Putamen (tissue), 1 donor: ENCODE measurements around the gene KLC3.
"Not testable (repeated sequence)": the region's sequence is repeated elsewhere in the genome, so short reads cannot be mapped to it uniquely, and the experiment has no call there.

ENCODE experiments used
- DNase-seq: peaks from one replicate; pipeline ENCODE4 v3.0.0-alpha.2; 2016; ENCODE audit warnings: low spot score

Gene KLC3

DNA sequence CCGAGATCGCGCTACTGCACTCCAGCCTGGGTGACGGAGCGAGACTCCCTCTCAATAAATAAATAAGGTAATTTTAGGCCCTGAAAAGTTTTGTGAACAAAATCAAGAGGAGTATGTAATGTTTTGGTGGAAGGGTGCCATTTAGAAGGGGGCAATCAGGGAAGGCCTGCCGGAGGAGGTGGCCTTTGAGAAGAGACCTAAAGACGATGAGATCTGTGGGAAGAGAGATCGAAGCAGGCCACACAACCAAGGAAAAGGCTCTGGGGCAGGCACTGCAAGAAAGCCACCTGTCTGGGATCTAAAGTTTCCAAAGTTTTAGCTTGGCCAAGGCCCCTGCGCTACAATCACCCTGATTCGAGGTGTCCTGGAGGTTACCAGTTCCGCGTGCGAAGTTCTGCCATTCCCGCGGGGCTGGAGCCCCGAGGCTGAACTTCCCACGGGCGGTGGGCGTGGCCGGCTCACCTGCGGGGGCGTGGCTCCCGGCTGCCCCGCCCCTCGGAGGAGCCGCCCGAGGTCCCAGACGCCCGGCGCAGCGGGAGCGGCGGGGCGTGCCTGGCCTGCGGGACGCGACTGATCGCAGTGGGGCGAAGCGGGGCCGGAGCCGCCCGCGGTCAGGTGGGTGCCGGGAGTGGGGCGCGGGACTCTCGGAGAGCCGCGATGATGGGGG, at the start of gene KLC3:
Gene KLC3, plus strand, starts transcription at position 519 of the 667 bp plus-strand sequence. CDS start 4,792 bp downstream, outside the sequence.
- no peak for DNase-seq

DNA sequence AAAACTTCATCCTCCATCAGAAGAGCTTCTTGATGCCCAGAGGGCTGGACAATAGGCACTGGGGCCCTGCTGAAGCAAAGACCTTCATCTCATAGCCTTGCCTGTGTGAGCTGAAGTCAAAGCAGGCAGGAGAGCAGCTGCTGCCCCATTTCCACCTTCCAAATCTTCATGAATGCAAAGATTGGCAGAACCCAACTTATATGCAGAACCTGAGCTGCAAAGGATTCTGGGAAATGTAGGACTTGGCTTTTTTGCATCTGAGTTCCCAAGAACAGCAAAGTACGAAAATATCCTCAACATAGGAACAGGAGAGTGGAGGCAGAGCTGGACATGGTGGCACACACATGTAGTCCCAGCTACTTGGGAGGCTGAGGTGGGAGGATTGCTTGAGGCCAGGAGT, 48.7 kb upstream of the KLC3 start:
- DNase-seq, result no peak

DNA sequence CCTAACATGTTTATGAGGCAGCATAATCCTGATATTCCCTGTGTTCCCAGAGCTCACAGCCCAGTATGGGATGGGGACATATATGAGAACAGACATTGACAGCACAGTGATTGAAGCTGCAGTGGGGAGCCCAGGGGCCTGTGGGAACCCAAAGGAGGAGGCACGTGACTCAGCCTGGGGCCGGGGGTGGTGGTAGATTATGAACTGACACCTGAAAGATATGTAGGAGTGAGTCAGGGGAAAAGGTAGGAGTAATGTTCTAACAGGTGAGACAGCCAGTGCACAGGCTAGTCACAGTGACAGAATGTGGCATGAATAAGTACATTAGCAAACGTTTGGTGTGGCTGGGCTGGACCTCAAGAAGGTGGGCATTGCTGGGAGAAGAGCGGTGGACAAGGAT, 46.9 kb upstream of the KLC3 start:
- peak; percentile 78 for DNase-seq

DNA sequence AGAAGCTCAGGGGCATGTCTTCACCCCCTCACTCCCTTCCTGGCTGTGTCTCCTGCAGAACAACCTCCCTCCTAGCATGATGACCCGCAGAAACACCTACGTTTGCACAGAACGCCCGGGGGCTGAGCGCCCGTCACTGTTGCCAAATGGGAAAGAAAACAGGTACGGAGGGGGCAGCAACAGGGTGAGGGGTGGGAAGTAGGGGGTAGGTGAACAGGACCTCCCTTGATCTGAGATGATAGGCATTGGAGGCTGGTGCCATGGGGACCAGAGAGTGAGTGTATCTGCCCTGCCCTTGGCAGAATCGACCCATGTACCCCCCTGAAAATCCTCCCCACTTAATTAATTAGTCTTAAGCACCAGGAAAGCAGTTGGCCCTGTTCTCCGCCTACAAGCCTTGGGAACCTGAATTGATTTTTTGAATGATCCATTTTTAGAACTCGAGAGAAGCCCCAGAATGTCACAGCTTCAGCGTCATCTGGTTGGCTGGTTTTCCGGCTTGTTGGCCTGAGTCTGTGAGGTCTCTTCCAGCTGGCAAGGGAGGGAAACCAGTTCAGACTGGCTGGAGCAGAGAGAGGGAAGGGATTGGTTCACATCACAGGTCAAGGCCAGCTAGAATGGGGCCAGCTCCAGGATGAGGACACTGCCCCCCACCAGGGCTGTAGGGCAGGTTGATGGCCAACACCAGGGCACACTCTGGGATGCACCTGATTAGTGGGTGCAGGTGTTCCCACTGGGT, 46.1 kb upstream of the KLC3 start:
- peak; percentile 84 for DNase-seq

DNA sequence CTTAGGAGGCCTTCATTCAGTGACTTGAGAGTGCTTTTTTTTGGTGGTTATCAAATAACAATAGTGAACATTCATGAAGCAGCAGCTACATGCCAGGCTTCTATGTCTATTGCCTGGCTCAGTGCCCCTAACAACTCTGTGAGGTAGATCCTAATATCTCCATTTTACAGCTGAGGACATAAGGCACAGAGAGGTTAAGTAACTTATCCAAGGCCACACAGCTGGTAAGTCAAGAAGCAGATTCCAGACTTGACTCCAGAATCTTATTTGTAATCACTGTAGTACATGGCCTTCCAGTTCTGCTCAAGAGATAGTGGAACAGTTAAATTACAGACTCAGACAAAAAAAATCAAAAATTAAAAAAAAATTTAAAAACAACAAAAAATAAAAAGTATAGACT, 44.7 kb upstream of the KLC3 start:
- no peak for DNase-seq

DNA sequence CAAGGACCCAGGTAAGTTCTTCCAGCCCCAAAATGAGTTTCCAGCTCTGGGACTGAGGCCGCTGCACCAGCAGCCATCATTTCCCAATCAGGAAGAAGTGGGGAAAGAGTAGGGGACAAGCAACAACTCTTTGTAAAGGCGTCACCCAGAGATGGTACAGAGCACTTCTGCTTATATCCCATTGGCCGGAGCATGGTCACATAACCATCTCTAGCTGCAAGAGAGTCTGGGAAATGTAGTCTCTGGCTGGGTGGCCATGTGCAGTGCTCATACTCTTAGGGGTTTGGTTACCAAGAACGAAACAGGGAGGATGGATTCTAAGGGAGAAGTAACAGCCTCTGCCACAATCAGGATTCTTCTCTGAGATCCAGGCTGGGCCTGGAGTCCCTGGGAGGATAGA, 44.2 kb upstream of the KLC3 start:
- no peak for DNase-seq

DNA sequence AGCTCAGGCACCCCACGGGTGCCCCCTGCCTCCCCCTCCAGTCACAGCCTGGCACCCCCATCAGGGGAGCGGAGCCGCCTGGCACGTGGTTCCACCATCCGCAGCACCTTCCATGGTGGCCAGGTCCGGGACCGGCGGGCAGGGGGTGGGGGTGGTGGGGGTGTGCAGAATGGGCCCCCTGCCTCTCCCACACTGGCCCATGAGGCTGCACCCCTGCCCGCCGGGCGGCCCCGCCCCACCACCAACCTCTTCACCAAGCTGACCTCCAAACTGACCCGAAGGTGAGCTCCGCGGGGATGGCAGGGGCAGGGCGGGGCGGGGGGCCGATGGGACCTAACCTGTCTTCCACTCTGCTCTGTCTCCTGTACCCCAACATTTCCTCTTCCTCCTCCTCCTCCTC, 42.9 kb upstream of the KLC3 start:
- DNase-seq, result no peak

DNA sequence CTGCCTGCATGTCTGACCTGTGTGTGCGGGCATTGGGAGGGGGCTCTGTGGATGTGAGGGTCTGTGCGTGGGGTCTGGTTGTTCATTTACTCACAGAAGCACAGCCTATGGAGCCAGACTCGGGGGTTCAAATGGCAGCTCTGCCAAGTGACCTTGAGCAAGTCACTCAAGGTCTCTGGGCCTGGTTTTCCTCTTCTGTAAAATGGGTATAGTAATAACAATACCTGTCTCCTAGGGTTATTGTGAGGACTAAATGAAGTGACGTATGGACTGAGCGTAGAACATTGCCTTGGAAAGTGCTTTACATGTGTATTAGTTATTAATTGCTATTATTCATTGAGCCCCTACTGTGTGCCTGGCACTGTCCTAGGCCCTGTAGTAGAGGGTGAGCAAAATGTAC, 42.3 kb upstream of the KLC3 start:
- DNase-seq, result no peak

DNA sequence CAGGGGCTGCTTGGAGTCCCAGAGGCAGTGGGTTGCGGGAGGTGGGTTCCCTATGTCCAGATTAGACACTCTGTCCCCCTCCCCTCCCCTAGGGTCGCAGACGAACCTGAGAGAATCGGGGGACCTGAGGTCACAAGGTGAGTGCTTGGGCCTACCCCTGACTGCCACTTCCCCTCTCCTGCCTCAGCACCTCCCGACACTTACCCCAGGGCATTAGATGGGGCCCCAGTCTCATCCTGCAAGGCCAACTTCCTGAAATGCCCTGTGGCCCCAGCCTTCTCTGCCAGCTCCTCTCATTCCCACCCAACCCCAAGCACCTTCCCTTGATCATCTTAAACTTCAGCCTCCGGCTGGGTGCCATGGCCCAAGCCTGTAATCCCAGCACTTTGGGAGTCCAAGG, 40.8 kb upstream of the KLC3 start:
- no peak for DNase-seq

DNA sequence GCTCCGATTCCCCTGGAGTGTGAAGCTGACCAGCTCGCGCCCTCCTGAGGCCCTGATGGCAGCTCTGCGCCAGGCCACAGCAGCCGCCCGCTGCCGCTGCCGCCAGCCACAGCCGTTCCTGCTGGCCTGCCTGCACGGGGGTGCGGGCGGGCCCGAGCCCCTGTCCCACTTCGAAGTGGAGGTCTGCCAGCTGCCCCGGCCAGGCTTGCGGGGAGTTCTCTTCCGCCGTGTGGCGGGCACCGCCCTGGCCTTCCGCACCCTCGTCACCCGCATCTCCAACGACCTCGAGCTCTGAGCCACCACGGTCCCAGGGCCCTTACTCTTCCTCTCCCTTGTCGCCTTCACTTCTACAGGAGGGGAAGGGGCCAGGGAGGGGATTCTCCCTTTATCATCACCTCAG, 38.1 kb upstream of the KLC3 start:
- no peak for DNase-seq

DNA sequence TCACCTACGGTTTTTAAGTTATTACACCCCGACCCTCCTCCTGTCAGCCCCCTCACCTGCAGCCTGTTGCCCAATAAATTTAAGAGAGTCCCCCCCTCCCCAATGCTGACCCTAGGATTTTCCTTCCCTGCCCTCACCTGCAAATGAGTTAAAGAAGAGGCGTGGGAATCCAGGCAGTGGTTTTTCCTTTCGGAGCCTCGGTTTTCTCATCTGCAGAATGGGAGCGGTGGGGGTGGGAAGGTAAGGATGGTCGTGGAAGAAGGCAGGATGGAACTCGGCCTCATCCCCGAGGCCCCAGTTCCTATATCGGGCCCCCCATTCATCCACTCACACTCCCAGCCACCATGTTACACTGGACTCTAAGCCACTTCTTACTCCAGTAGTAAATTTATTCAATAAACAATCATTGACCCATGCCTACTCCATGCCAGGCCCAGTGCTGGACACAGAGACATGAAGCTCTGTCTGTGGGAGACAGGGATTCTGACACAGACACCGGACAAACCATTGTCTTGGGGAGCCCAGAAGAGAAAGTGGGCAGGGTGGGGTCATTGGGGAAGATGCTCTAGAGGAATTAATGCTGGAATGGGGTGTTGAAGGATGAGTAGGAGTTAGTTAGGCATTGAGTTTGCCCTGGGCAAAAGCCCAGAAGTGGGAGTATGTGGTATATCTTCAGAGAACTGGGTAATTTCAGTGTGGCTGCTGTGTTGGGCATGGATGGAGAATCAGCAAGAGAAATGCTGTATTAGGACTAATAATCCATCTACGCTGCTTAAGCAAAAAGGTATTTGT, 37.1 kb upstream of the KLC3 start:
- no peak for DNase-seq

DNA sequence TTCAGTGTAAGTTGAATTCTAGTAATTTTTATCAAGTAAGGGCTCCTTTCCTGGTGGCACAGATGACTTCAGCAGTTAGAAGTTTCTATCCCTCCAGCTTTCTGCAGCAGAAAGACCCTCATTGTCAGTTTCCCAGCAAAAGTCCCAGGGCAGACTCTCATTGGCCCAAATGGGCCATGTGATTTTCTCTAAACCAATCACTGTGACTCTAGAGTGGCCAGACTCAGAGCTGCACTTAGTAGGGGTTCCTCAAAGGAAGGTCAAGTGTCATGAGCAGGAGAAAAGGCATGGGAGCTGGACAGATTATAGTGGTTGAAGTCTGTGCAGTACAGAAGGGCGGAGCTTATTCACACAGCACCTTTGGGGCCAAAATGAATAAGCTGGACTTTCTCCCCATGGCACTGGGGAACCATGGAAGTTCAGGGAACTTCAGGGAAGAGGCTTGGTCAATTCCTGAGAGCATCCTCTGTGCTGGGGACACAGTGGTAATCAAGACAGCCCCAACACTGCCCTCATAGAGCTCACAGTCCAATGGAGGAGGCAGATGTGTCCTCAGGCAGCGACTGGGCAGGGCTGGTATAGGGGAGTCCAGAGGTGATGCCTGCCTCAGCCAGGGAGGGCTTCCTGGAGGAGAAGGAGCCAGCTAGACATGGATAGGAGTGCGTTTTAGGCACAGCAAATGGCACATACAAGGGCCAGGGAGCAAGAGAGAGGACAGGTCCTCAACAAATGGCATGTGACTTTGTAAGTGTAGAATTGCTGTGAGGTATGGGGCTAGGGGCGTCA, 36.2 kb upstream of the KLC3 start:
- DNase-seq, result no peak

DNA sequence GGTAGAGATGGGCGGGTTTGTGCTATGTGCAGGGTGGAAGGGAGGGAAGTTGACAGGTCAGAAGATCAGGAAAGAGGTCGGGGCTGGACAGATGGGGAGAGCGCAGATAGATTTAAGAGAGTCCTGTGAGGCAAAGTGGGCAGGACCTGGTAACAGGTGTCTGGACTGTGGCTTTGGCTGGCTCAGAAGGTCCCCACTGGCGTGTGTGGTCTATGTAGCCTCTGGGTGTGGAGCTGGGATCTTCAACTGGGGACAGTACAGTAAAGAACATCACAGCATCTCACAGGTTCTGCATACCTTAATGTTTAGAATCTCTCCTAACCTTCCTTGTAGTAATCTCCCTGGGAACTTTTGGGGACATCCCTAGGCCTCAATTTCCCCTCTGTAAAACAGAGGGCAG, 35.5 kb upstream of the KLC3 start:
- DNase-seq, result no peak

DNA sequence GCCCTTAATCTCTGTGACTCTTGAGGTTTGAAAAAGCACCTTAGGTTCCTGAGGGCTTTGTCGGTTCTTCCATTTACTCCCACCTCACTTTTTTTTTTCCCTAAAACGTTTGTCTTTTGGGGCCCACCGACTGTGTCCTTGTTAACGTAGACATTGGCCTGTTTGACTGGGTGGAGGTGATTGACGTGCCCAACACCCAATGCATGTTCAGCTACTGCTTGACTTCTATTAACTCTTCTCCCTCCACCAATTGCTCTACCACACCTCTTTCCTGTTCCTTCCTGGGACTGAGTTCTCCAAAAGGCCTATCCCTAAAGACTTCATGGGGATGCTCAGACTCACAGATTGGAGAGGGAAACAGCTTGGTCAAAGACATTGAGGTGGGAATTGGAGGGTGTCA, 35.1 kb upstream of the KLC3 start:
- DNase-seq, result no peak

DNA sequence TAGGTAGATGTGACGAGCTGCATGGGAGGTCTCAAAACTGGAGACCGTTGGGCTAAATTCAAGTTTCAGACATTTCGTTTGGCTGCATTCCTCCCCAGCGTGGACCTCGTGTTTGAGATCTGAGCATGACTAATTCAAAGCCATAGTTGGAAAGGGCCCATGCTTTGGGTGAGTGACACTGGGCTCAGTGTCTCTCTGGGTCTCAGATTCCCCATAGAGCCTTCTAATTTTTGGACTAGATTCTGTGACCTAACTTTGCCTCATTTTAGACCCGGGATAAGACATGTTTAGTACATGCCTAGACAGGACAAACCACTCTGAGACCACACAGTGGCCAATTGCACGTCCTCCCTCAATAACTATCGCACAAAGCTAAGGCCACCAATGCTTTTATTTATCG, 34.5 kb upstream of the KLC3 start:
- DNase-seq, result no peak

DNA sequence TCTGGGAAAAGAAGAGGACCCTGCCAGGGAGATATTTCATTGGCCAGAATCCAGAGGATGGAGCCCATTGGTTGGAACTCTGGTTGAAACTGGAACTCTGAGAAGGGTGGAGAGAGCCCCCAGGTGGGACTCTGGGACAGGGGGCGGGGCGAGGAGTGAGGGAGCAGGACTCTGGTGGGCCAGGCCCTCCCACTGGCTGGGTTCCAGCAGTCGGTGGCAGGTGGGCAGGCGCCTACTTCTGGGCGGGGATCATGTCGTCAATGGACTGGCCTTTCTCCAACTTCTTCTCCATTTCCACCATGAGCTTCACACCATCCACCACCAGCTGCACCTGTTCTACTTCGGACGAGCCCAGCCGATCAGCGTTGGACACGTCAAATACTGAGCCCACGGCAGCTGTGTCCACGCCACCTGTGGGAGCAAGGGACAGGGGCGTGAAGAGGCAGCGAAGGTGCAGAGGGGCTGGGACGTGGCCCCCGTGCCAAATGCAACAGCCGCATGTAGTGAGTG, 34.0 kb upstream of the KLC3 start:
- DNase-seq, result no peak

DNA sequence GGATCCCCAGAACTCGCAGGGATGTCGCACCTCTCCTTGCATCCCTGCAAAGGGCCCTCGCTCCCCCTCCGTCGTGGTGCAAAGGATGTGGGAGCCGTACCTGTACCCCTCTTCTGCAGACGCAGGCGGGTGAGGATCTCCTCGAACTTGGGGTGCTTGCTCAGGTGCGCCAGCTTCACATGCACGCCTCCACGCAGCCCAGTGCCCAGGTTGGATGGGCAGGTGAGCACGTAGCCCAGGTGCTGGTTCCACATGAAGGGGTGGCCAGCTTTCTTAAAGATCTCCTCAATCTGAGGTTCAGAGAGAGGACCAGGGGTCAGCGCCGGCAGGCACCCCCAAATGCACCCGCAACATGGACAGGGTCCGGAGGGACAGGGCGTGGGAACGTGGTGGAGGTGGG, 33.2 kb upstream of the KLC3 start:
- DNase-seq, result no peak

DNA sequence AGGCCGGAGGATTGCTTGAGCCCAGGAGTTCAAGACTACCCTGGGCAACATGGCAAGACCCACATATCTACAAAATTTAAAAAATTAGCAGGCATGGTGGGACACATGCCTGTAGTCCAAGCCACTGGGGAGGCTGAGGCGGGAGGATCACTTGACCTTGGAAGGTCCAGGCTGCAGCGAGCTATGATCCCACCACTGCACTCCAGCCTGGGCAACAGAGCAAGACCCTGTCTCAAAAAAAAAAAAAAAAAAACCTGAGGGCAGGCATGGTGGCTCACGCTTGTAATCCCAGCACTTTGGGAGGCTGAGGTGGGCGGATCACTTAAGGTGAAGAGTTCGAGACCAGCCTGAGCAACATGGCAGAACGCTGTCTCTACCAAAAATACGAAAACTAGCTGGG, 31.2 kb upstream of the KLC3 start:
- DNase-seq, result not testable (repeated sequence)

DNA sequence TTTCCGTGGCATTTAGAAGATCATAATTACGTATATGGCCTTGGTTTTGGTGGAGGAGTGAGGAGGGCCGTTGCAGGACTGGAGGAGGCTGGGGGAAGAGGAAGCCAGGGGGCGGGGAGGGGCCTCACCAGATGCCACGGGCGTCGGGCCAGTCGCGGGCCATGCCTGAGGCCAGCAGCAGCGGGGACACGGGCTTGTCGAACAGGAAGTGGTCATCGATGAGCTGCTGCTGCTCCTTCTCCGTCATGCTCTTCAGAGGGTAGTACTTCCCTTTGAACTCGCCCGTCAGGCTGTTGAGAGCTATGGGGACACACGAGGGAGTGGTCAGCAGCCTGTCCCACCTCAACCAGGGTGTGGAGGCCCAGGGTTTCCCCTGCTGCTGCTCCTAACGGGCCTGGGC, 28.9 kb upstream of the KLC3 start:
- no peak for DNase-seq

DNA sequence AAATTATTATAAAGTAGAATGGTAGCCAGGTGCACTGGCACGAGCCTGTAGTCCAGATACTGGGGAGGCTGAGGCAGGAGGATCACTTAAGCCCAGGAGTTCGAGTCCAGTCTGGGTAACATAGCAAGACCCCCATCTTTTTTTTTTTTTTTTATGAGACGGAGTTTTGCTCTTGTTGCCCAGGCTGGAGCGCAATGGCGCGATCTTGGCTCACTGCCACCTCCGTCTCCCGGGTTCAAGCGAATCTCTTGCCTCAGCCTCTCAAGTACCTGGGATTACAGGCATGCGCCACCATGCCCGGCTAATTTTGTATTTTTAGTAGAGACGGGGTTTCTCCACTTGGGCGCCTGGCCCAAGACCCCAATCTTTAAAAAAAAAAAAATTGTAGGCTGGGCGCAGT, 28.3 kb upstream of the KLC3 start:
- DNase-seq, result not testable (repeated sequence)

DNA sequence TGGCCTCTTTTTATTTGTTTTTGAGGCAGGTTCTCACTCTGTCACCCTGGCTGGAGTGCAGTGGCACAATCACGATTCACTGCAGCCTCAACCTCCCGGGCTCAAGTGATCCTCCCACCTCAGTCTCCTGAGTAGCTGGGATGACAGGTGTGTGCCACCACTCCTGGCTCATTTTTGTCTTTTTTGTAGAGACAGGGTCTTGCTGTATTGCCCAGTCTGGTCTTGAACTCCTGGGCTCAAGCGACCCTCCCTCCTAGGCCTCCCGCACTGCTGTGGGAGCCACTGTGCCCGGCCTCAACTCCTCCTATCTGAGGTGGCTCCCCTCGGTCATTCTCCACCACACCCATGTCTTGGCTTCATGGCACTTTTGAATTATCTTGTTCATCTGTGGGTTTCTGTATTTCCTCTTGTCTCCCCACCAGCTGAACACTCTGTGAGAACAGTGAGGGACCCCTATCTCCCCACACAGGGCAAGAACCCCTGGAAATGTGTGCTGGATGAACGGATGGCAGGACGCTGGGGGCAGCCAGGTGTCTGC, 25.8 kb upstream of the KLC3 start:
- DNase-seq, result no peak

DNA sequence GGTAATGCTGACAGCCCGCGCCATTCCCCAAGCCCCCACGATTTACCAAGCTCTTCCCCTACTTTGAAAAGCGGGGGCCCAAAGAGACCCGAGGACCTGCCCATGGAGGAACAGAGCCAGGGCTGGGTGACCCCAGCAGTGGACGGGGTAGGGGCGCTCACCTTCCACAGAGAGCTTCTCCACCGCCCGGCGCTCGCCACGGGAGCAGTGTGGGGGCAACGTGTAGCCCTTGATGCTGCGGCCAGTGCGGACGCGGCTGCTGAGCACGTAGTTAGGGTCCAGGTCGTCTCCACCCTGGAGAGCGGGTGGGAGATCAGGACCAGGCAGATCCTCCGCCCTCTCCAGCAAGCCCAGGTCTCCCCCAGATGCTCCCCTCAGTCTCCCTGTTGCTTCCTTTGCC, 25.2 kb upstream of the KLC3 start:
- no peak for DNase-seq
